ENCODE data around the gene PAPPA.

PAPPA gene

GRCh38 chr9:116155698-116156039 is 2.1 kb downstream of the PAPPA start:
- TF ChIP-seq GATA1 (IDR thresholded peaks at IDR 0.05; ENCODE audit: low read depth, low read length): no peak
- no peak for TF ChIP-seq POLR2A (IDR thresholded peaks at IDR 0.05; ENCODE audit: low read length)
- DNase-seq: peak in 1 of 2 experiments; percentile 48

GRCh38 chr9:116156621-116157314 is 3.2 kb downstream of the PAPPA start:
- TF ChIP-seq GATA1 (IDR thresholded peaks at IDR 0.05; ENCODE audit: low read depth, low read length): no peak
- TF ChIP-seq POLR2A (IDR thresholded peaks at IDR 0.05; ENCODE audit: low read length): no peak
- DNase-seq: peak; percentile 87 to 90

GRCh38 chr9:116157436-116158138 is 4.0 kb downstream of the PAPPA start:
- TF ChIP-seq GATA1 (IDR thresholded peaks at IDR 0.05; ENCODE audit: low read depth, low read length): no peak
- peak; percentile 49 to 73 for DNase-seq

GRCh38 chr9:116160676-116161571 is 7.3 kb downstream of the PAPPA start:
- peak in 1 of 2 experiments; percentile 25 for DNase-seq
- TF ChIP-seq GATA1 (IDR thresholded peaks at IDR 0.05; ENCODE audit: low read depth, low read length) (no peak), POLR2A (IDR thresholded peaks at IDR 0.05; ENCODE audit: low read length) (no peak)

GRCh38 chr9:116162241-116162781 is 8.7 kb downstream of the PAPPA start:
- peak; percentile 83 to 89 for DNase-seq
- TF ChIP-seq POLR2A (IDR thresholded peaks at IDR 0.05; ENCODE audit: low read length) (peak; percentile 24), GATA1 (IDR thresholded peaks at IDR 0.05; ENCODE audit: low read depth, low read length) (no peak)

- TF ChIP-seq GATA1 (IDR thresholded peaks at IDR 0.05; ENCODE audit: low read depth, low read length) (no peak), POLR2A (IDR thresholded peaks at IDR 0.05; ENCODE audit: low read length) (no peak)
- peak; percentile 34 to 47 for DNase-seq
Observed at GRCh38 chr9:116163293-116164055, 9.9 kb downstream of the PAPPA start.

- peak in 1 of 2 experiments; percentile 34 for DNase-seq
Observed at GRCh38 chr9:116165912-116166311, 12.3 kb downstream of the PAPPA start.

GRCh38 chr9:116166713-116167112 is 13.1 kb downstream of the PAPPA start:
- peak in 1 of 2 experiments; percentile 33 for DNase-seq
- TF ChIP-seq GATA1 (IDR thresholded peaks at IDR 0.05; ENCODE audit: low read depth, low read length) (no peak), POLR2A (IDR thresholded peaks at IDR 0.05; ENCODE audit: low read length) (no peak)

More at GRCh38 chr9:116165912-116166311, 12.3 kb downstream of the PAPPA start:
- TF ChIP-seq POLR2A (IDR thresholded peaks at IDR 0.05; ENCODE audit: low read length) (no peak), GATA1 (IDR thresholded peaks at IDR 0.05; ENCODE audit: low read depth, low read length) (no peak)

- peak in 1 of 2 experiments; percentile 40 for DNase-seq
- TF ChIP-seq POLR2A (IDR thresholded peaks at IDR 0.05; ENCODE audit: low read length): no peak
- no peak for TF ChIP-seq GATA1 (IDR thresholded peaks at IDR 0.05; ENCODE audit: low read depth, low read length)
Observed at GRCh38 chr9:116168231-116168630, 14.6 kb downstream of the PAPPA start.

GRCh38 chr9:116172216-116172615 is 18.6 kb downstream of the PAPPA start:
- no peak for DNase-seq
- TF ChIP-seq GATA1 (IDR thresholded peaks at IDR 0.05; ENCODE audit: low read depth, low read length) (no peak), POLR2A (IDR thresholded peaks at IDR 0.05; ENCODE audit: low read length) (no peak)

GRCh38 chr9:116174347-116174746 is 20.8 kb downstream of the PAPPA start:
- TF ChIP-seq GATA1 (IDR thresholded peaks at IDR 0.05; ENCODE audit: low read depth, low read length) (no peak), POLR2A (IDR thresholded peaks at IDR 0.05; ENCODE audit: low read length) (no peak)
- peak in 1 of 2 experiments; percentile 27 for DNase-seq

- DNase-seq: peak in 1 of 2 experiments; percentile 6
- TF ChIP-seq GATA1 (IDR thresholded peaks at IDR 0.05; ENCODE audit: low read depth, low read length) (no peak), POLR2A (IDR thresholded peaks at IDR 0.05; ENCODE audit: low read length) (no peak)
Observed at GRCh38 chr9:116175614-116176013, 22.0 kb downstream of the PAPPA start.
